OCI-LY7 (cell line): ENCODE data around the gene ZNF335. TPM values are rescaled to one million over a fixed set of nuclear protein-coding genes. Genes with fewer than 3 reads are reported as not detected.

Experiments used
- BruUV-seq: library from RNA; stranded (reverse); fragments of 400-500 nt; replicated peaks from 2 replicates; lab custom pipeline; 2021; lab: Mats Ljungman, UMichigan
- CTCF ChIA-PET: fragments of 300-600 bp; sonication (Branson Sonifier 250); formaldehyde crosslinking; loops from one replicate; lab custom pipeline; 2022; ENCODE audit warnings: antibody characterized with exemption; ENCODE audit not compliant: unreplicated experiment; lab: Charles Lee
- POLR2A ChIA-PET: fragments of 300-600 bp; sonication (Branson Sonifier 250); formaldehyde crosslinking; loops from one replicate; lab custom pipeline; 2022; ENCODE audit warnings: antibody characterized with exemption; lab: Charles Lee
- DNase-seq: peaks from one replicate; pipeline ENCODE4 v3.0.0-alpha.2; 2015; ENCODE audit warnings: low spot score
- H2AFZ ChIP-seq: fragments of 200-600 bp; sonication (generic), shearing (Covaris generic); 2 replicates; pipeline ENCODE4 v1.6.1; 2014; ENCODE audit warnings: mild to moderate bottlenecking, antibody characterized with exemption, low read length, moderate library complexity
- H3K27ac ChIP-seq: fragments of 200-600 bp; sonication (generic); 2 replicates; pipeline ENCODE4 v1.5.1; 2014; ENCODE audit warnings: mixed run types, low read depth, mild to moderate bottlenecking, moderate library complexity, low read length, inconsistent platforms; ENCODE audit not compliant: poor library complexity, severe bottlenecking
- H3K36me3 ChIP-seq: fragments of 200-600 bp; sonication (generic); 2 replicates; pipeline ENCODE4 v1.6.1; 2014; ENCODE audit warnings: mild to moderate bottlenecking, antibody characterized with exemption, low read length, moderate library complexity, mixed read lengths; ENCODE audit not compliant: insufficient read depth
- H3K4me1 ChIP-seq: fragments of 200-600 bp; sonication (generic); 2 replicates; pipeline ENCODE4 v1.5.1; 2014; ENCODE audit warnings: mild to moderate bottlenecking, low read length; ENCODE audit not compliant: insufficient read depth, poor library complexity, severe bottlenecking
- H3K4me2 ChIP-seq: fragments of 200-600 bp; sonication (generic); 2 replicates; pipeline ENCODE4 v1.6.1; 2014; ENCODE audit warnings: mild to moderate bottlenecking, low read length
- H3K4me3 ChIP-seq: fragments of 200-600 bp; sonication (generic); 2 replicates; pipeline ENCODE4 v1.5.1; 2014; ENCODE audit warnings: mild to moderate bottlenecking, low read depth, low read length; ENCODE audit not compliant: poor library complexity, severe bottlenecking
- H3K79me2 ChIP-seq: fragments of 200-600 bp; sonication (generic); 2 replicates; pipeline ENCODE4 v1.6.1; 2016; ENCODE audit warnings: low read depth, mild to moderate bottlenecking, low read length, moderate library complexity, mixed read lengths; ENCODE audit not compliant: insufficient read depth
- H3K9me2 ChIP-seq: fragments of 200-600 bp; sonication (generic); 2 replicates; pipeline ENCODE4 v1.6.1; 2016; ENCODE audit warnings: mild to moderate bottlenecking, low read length, mixed read lengths; ENCODE audit not compliant: insufficient read depth
- H3K9me3 ChIP-seq: fragments of 200-600 bp; sonication (generic); 2 replicates; pipeline ENCODE4 v1.6.1; 2014; ENCODE audit warnings: mild to moderate bottlenecking, mixed run types, low read length, mixed read lengths
- H4K20me1 ChIP-seq: fragments of 200-600 bp; sonication (generic); 2 replicates; pipeline ENCODE4 v1.6.1; 2014; ENCODE audit warnings: mild to moderate bottlenecking, antibody characterized with exemption, low read length, moderate library complexity, mixed read lengths; ENCODE audit not compliant: insufficient read depth
- CTCF ChIP-seq: fragments of 200-600 bp; sonication (generic); conservative IDR thresholded peaks from 2 replicates; pipeline ENCODE4 v1.5.1; 2014; ENCODE audit warnings: mild to moderate bottlenecking, antibody characterized with exemption, low read length, moderate library complexity, mixed read lengths
- EZH2phosphoT487 ChIP-seq: fragments of 200-600 bp; sonication (generic); IDR thresholded peaks from 2 replicates; pipeline ENCODE4 v1.6.1; 2018; ENCODE audit warnings: low read depth, borderline replicate concordance, mild to moderate bottlenecking, mixed run types, antibody characterized with exemption, low read length, moderate library complexity, mixed read lengths
- intact Hi-C: fragments of 100-400 bp; cut with micrococcal nuclease; formaldehyde crosslinking; loops from one replicate; pipeline ENCODE4 v1.10.0; 2022; ENCODE audit not compliant: unreplicated experiment
- total RNA-seq, 2 experiments: library from RNA; depleted of rRNA in 1 of 2; stranded (reverse); fragments of >200 nt in 1 of 2; shearing (Covaris generic) in 1 of 2; gene quantifications; 2 replicates each; pipeline ENCODE4 v1.2.3, GENCODE V29; 2014 to 2022

ZNF335 gene
- total RNA-seq, 2 experiments from 2014 or later = 21.0 to 28.4 TPM

- H3K79me2 ChIP-seq = no peaks in the 10 kb centered on the region
- no peak overlapping the region for H3K4me3 ChIP-seq
- intact Hi-C loops = no loop called here
- no peak overlapping the region for H3K4me2 ChIP-seq
- ChIA-PET POLR2A (interaction anchor here (1.0 to 1.4 kb wide), 2 partner anchors 10 to 52 kb away, joined by 3 to 5 read pairs; no protein-coding TSS in a partner anchor), CTCF (no interaction called here)
- no peaks in the 10 kb centered on the region for H3K4me1 ChIP-seq
- TF ChIP-seq EZH2phosphoT487 (no peak), CTCF (no peak)
- no peaks in the 10 kb centered on the region for H3K9me2 ChIP-seq
- no peak overlapping the region for H2AFZ ChIP-seq
- no peak overlapping the region for H3K27ac ChIP-seq
- H4K20me1 ChIP-seq = no peaks in the 10 kb centered on the region
- DNase-seq = no peak
- no peaks in the 10 kb centered on the region for H3K36me3 ChIP-seq
- no TSS peak for BruUV-seq
- no peaks in the 10 kb centered on the region for H3K9me3 ChIP-seq
These were observed 53.7 kb downstream of the ZNF335 start for GRCh38 chr20:45918182-45918737.

- Histone ChIP-seq H3K4me2 (no peak overlapping the region), H4K20me1 (no peaks in the 10 kb centered on the region), H3K79me2 (no peaks in the 10 kb centered on the region), H3K36me3 (no peaks in the 10 kb centered on the region), H3K27ac (no peak overlapping the region), H3K4me3 (no peak overlapping the region), H3K4me1 (no peaks in the 10 kb centered on the region), H3K9me3 (no peaks in the 10 kb centered on the region), H3K9me2 (no peaks in the 10 kb centered on the region), H2AFZ (no peak overlapping the region)
- POLR2A ChIA-PET = interaction anchor here (1.0 to 1.4 kb wide), 2 partner anchors 10 to 53 kb away, joined by 3 to 5 read pairs; no protein-coding TSS in a partner anchor
- TF ChIP-seq CTCF (no peak), EZH2phosphoT487 (no peak)
- DNase-seq = no peak
- CTCF ChIA-PET = no interaction called here
- no TSS peak for BruUV-seq
- intact Hi-C loops = no loop called here
These were observed 54.2 kb downstream of the ZNF335 start for GRCh38 chr20:45917790-45918141.

- TF ChIP-seq EZH2phosphoT487 = no peak
- no peak for TF ChIP-seq CTCF
- Histone ChIP-seq H3K79me2 (no peaks in the 10 kb centered on the region), H3K27ac (no peak overlapping the region), H3K4me1 (peaks cover 14% of the 10 kb centered on the region), H2AFZ (no peak overlapping the region), H3K9me3 (no peaks in the 10 kb centered on the region), H3K9me2 (no peaks in the 10 kb centered on the region), H3K4me3 (no peak overlapping the region), H4K20me1 (no peaks in the 10 kb centered on the region), H3K36me3 (no peaks in the 10 kb centered on the region), H3K4me2 (no peak overlapping the region)
- no TSS peak for BruUV-seq
- CTCF ChIA-PET = no interaction called here
- POLR2A ChIA-PET = no interaction called here
- no peak for DNase-seq
- intact Hi-C loops = no loop called here
These were observed 58.9 kb downstream of the ZNF335 start for GRCh38 chr20:45913116-45913515.
